HepG2 (cell line): ENCODE results near the gene ITGA6. TPM values are rescaled to one million over a fixed set of nuclear protein-coding genes. Genes with fewer than 3 reads are reported as not detected.

Source experiments
- ATAC-seq: fragments of 200-7000 bp; cut with Tn5 transposase; 3 replicates; pipeline ENCODE4 v1.9.1; 2020; ENCODE audit warnings: mild to moderate bottlenecking, moderate library complexity
- BruUV-seq: library from RNA; stranded (reverse); fragments of 400-500 nt; replicated peaks from 2 replicates; lab custom pipeline; 2021; lab: Mats Ljungman, UMichigan
- CTCF ChIA-PET: fragments of 300-600 bp; formaldehyde crosslinking; extraction: SDS; loops from one replicate; lab custom pipeline; 2021; ENCODE audit warnings: low total read pairs, inconsistent platforms, low intra/inter-chr PET ratio; lab: Yijun Ruan, JAX
- POLR2A ChIA-PET: fragments of 350-600 bp; sonication (Branson Sonifier 250); formaldehyde crosslinking; loops from one replicate; lab custom pipeline; 2020; ENCODE audit warnings: antibody characterized with exemption, inconsistent platforms; lab: Yijun Ruan, JAX
- DNase-seq: peaks from one replicate; pipeline ENCODE4 v3.0.0-alpha.2; 2015; ENCODE audit warnings: low spot score
- FAIRE-seq: peaks from 3 replicates; lab custom pipeline; 2011; peaks lifted over from hg19 to GRCh38; lab: Jason Lieb, UNC
- H2AFZ ChIP-seq: one replicate; pipeline ENCODE4 v1.6.1; 2011; ENCODE audit warnings: low read length, inconsistent platforms
- H3K27ac ChIP-seq: fragments of 300-600 bp; 3 replicates; pipeline ENCODE4 v1.8.0; 2011; ENCODE audit warnings: mixed run types, mild to moderate bottlenecking, mixed read lengths, low read length, inconsistent platforms; ENCODE audit not compliant: insufficient read depth; ENCODE audit errors: extremely low read length
- H3K27me3 ChIP-seq, 2 experiments: fragments of 200-600 bp in 1 of 2; 2 replicates in 1 of 2; 3 replicates in 1 of 2; pipeline versions ENCODE4 v1.6.0 to v1.8.0; 2011; ENCODE audit warnings: low read length in 2 of 2, mild to moderate bottlenecking in 2 of 2, moderate library complexity in 2 of 2, inconsistent platforms in 1 of 2; ENCODE audit not compliant: insufficient read depth in 2 of 2, control insufficient read depth in 1 of 2
- H3K36me3 ChIP-seq, 2 experiments: fragments of 200-600 bp in 1 of 2; replicated peaks in 1 of 2; 2 replicates in 1 of 2; 3 replicates in 1 of 2; pipeline versions ENCODE4 v1.5.1 to v1.8.0; 2011; ENCODE audit warnings: low read length in 2 of 2, inconsistent platforms in 1 of 2; ENCODE audit not compliant: insufficient read depth in 2 of 2, control insufficient read depth in 1 of 2
- H3K4me1 ChIP-seq: 2 replicates; pipeline ENCODE4 v1.5.1; 2012; ENCODE audit warnings: low read length, inconsistent platforms; ENCODE audit not compliant: insufficient read depth
- H3K4me2 ChIP-seq: 2 replicates; pipeline ENCODE4 v1.6.0; 2011; ENCODE audit warnings: low read depth, low read length, inconsistent platforms
- H3K4me3 ChIP-seq, 3 experiments: fragments of 200-600 bp in 1 of 3; sonication (generic), shearing (Covaris generic) in 1 of 3; replicated peaks in 1 of 3; 2 replicates each; pipeline ENCODE4 v1.5.1; 2011 to 2016; ENCODE audit warnings: low read length in 3 of 3, inconsistent platforms in 2 of 3, low read depth in 2 of 3, mild to moderate bottlenecking in 2 of 3, control low read depth in 1 of 3, mixed read lengths in 1 of 3; ENCODE audit not compliant: insufficient read depth in 1 of 3
- H3K79me2 ChIP-seq: one replicate; pipeline ENCODE4 v1.6.1; 2011; ENCODE audit warnings: low read length, inconsistent platforms; ENCODE audit not compliant: insufficient read depth
- H3K9ac ChIP-seq: 2 replicates; pipeline ENCODE4 v1.6.0; 2011; ENCODE audit warnings: mild to moderate bottlenecking, low read depth, low read length, inconsistent platforms; ENCODE audit not compliant: insufficient read depth
- H3K9me3 ChIP-seq: 2 replicates; pipeline ENCODE4 v1.5.1; 2012; ENCODE audit warnings: mild to moderate bottlenecking, low read length
- H4K20me1 ChIP-seq: 2 replicates; pipeline ENCODE4 v1.6.0; 2011; ENCODE audit warnings: inconsistent platforms, mild to moderate bottlenecking, low read length, moderate library complexity; ENCODE audit not compliant: insufficient read depth
- ARHGAP35 ChIP-seq: sonication (generic); formaldehyde crosslinking; IDR thresholded peaks from 2 replicates; pipeline ENCODE4 v1.9.0; 2022; ENCODE audit warnings: mild to moderate bottlenecking, inconsistent platforms, moderate library complexity, missing genetic modification reagents, borderline replicate concordance
- ATF1 ChIP-seq: IDR thresholded peaks from 2 replicates; pipeline ENCODE4 v1.6.1; 2016; ENCODE audit warnings: mild to moderate bottlenecking, control low read depth
- CREB1 ChIP-seq, 2 experiments: fragments of 450-650 bp in 1 of 2; IDR thresholded peaks; 2 replicates each; pipeline ENCODE4 v1.6.1; 2016 to 2017; ENCODE audit warnings: control low read depth in 1 of 2, mild to moderate bottlenecking in 1 of 2, missing compliant biosample characterization in 1 of 2, missing genetic modification characterization in 1 of 2
- IKZF5 ChIP-seq: IDR thresholded peaks from 2 replicates; pipeline ENCODE4 v1.6.1; 2018; ENCODE audit warnings: missing genetic modification reagents, mild to moderate bottlenecking, missing compliant biosample characterization
- RAD21 ChIP-seq: fragments of 450-650 bp; formaldehyde crosslinking; IDR thresholded peaks from 2 replicates; pipeline ENCODE4 v1.5.0; 2020; ENCODE audit warnings: mild to moderate bottlenecking
- SMC3 ChIP-seq: IDR thresholded peaks from 2 replicates; pipeline ENCODE4 v1.6.1; 2011; ENCODE audit warnings: low read length, improper control_type of control experiment
- STAG1 ChIP-seq: sonication (generic); formaldehyde crosslinking; IDR thresholded peaks from 2 replicates; pipeline ENCODE4 v1.4.0; 2020; ENCODE audit warnings: missing genetic modification reagents
- ZFP36 ChIP-seq: fragments of 150-350 bp; IDR thresholded peaks from 2 replicates; pipeline ENCODE4 v1.6.1; 2018; ENCODE audit warnings: borderline replicate concordance, low read length, low read depth; ENCODE audit not compliant: partially characterized antibody
- ZNF350 ChIP-seq: sonication (generic); formaldehyde crosslinking; IDR thresholded peaks from 2 replicates; pipeline ENCODE4 v1.4.0; 2020; ENCODE audit warnings: mild to moderate bottlenecking, low read depth, missing genetic modification reagents, borderline replicate concordance
- ZNF354B ChIP-seq: sonication (generic); formaldehyde crosslinking; IDR thresholded peaks from 2 replicates; pipeline ENCODE4 v1.8.0; 2022; ENCODE audit warnings: mild to moderate bottlenecking, missing genetic modification reagents
- ZNF567 ChIP-seq: sonication (generic); formaldehyde crosslinking; IDR thresholded peaks from 2 replicates; pipeline ENCODE4 v1.8.1; 2023; ENCODE audit warnings: mild to moderate bottlenecking, missing genetic modification reagents, borderline replicate concordance
- ZNF703 ChIP-seq: sonication (generic); formaldehyde crosslinking; IDR thresholded peaks from 2 replicates; pipeline ENCODE4 v1.5.1; 2020; ENCODE audit warnings: missing genetic modification reagents, mild to moderate bottlenecking, moderate library complexity, borderline replicate concordance
- ZNF775 ChIP-seq: sonication (generic); formaldehyde crosslinking; IDR thresholded peaks from 2 replicates; pipeline ENCODE4 v1.4.0; 2020; ENCODE audit warnings: missing genetic modification reagents, mild to moderate bottlenecking, moderate library complexity, borderline replicate concordance
- WGBS: methylation state at CpG from one replicate; pipeline ENCODE4 v1.1.6; 2017; ENCODE audit warnings: low lambda C conversion rate; 5-methylcytosine and 5-hydroxymethylcytosine counted together
- in situ Hi-C: cut with HindIII; loops from 2 replicates; pipeline ENCODE4 v1.10.0; 2017; ENCODE audit warnings: low pct_unique_long_range_greater_than_20kb; ENCODE audit not compliant: extremely low pct_ligation_motif_present
- intact Hi-C: fragments of 100-400 bp; cut with micrococcal nuclease; formaldehyde crosslinking; loops from one replicate; pipeline ENCODE4 v1.10.0; 2022; ENCODE audit not compliant: unreplicated experiment
- polyA plus RNA-seq, 8 experiments: library from polyadenylated mRNA; depleted of rRNA in 3 of 8; stranded (reverse) in 7 of 8; unstranded in 1 of 8; fragments of >200 nt; fragmentation: Illumina TruSeq in 4 of 8; extraction: Trizol in 4 of 8; gene quantifications; 2 replicates each; pipeline versions ENCODE4 v1.2.1 to v1.2.3, GENCODE V29; 2011 to 2016; ENCODE audit warnings: low read depth in 4 of 8, missing spikeins in 1 of 8, mixed read lengths in 1 of 8; ENCODE audit not compliant: insufficient read depth in 1 of 8
- total RNA-seq, 5 experiments: library from RNA; depleted of rRNA; stranded (reverse); fragments of >200 nt; fragmentation: Illumina TruSeq; extraction: Trizol; gene quantifications; 2 replicates each; pipeline ENCODE4 v1.2.3, GENCODE V29; 2016; ENCODE audit warnings: low read depth in 1 of 5
- TF ChIP-seq, protein P1 (sequence below): sonication (generic); formaldehyde crosslinking; IDR thresholded peaks from 2 replicates; pipeline ENCODE4 v1.5.0; 2020; ENCODE audit warnings: mild to moderate bottlenecking, missing genetic modification reagents, moderate library complexity

Gene ITGA6
- total and polyA plus RNA-seq, 2 of the 13 experiments (the other 11 are each of a cell fraction or from before 2014, with no cell fraction given), result 24.0 to 92.5 TPM

- POLR2A ChIA-PET, result no interaction called here
These were observed 56.9 kb downstream of the ITGA6 start for GRCh38 chr2:172484253-172484652.

More at GRCh38 chr2:172484253-172484652, 56.9 kb downstream of the ITGA6 start:
- Histone ChIP-seq H3K9me3 (no peaks in the 10 kb centered on the region), H3K4me2 (no peak overlapping the region), H3K9ac (no peak overlapping the region), H3K27ac (no peak overlapping the region), H4K20me1 (no peaks in the 10 kb centered on the region), H3K36me3 (peaks cover 7 to 59% of the 10 kb centered on the region in 2 experiments), H2AFZ (no peak overlapping the region), H3K27me3 (no peaks in the 10 kb centered on the region), H3K79me2 (no peaks in the 10 kb centered on the region), H3K4me3 (no peak overlapping the region), H3K4me1 (peaks cover 42% of the 10 kb centered on the region)
- BruUV-seq, result no TSS peak
- no peak for ATAC-seq
- in situ Hi-C loops (no loop called here), intact Hi-C loops (loop anchor here (5.0 kb wide), 2 partner anchors 73 to 312 kb away; partner anchors contain the start of gene PDK1)
- peak; percentile 12 for FAIRE-seq
- 71% methylated on average over 4 of the region's 4 CpGs for WGBS
- CTCF ChIA-PET, result interaction anchor here (1.3 to 2.0 kb wide), 2 partner anchors 19 to 312 kb away, joined by 3 to 11 read pairs; no protein-coding TSS in a partner anchor
- no peak for TF ChIP-seq ZNF775 (CRISPR knock-in tag)
- no peak for TF ChIP-seq ZNF703
- TF ChIP-seq ZNF350, result no peak
- no peak for TF ChIP-seq ZNF567
- no peak for TF ChIP-seq CREB1 (IDR thresholded peaks at IDR 0.05)
- TF ChIP-seq CREB1 (CRISPR knock-in tag; IDR thresholded peaks at IDR 0.05), result 0 out of 2 replicates have a peak, but pooled peaks have one; percentile 29
- TF ChIP-seq ARHGAP35 (CRISPR knock-in tag), result no peak
- TF ChIP-seq, protein P1, sequence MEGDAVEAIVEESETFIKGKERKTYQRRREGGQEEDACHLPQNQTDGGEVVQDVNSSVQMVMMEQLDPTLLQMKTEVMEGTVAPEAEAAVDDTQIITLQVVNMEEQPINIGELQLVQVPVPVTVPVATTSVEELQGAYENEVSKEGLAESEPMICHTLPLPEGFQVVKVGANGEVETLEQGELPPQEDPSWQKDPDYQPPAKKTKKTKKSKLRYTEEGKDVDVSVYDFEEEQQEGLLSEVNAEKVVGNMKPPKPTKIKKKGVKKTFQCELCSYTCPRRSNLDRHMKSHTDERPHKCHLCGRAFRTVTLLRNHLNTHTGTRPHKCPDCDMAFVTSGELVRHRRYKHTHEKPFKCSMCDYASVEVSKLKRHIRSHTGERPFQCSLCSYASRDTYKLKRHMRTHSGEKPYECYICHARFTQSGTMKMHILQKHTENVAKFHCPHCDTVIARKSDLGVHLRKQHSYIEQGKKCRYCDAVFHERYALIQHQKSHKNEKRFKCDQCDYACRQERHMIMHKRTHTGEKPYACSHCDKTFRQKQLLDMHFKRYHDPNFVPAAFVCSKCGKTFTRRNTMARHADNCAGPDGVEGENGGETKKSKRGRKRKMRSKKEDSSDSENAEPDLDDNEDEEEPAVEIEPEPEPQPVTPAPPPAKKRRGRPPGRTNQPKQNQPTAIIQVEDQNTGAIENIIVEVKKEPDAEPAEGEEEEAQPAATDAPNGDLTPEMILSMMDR (CRISPR knock-in tag), result peak; percentile 58
- TF ChIP-seq ATF1 (CRISPR knock-in tag), result no peak
- TF ChIP-seq SMC3, result peak; percentile 59
- no peak for TF ChIP-seq IKZF5 (CRISPR knock-in tag)
- TF ChIP-seq RAD21 (CRISPR knock-in tag), result peak; percentile 53; the same call in 1 of the 2 replicates
- TF ChIP-seq STAG1 (CRISPR knock-in tag), result peak; percentile 68
- 0 out of 2 replicates have a peak, but pooled peaks have one; percentile 68 for TF ChIP-seq ZNF354B
- TF ChIP-seq ZFP36, result no peak
- peak; percentile 41 for DNase-seq
